GM12872 (cell line): ENCODE data around the gene BGN.

Source experiments
- CTCF ChIP-seq: IDR thresholded peaks from 3 replicates; pipeline ENCODE4 v1.5.1; 2011; ENCODE audit warnings: low read depth, mild to moderate bottlenecking, low read length, moderate library complexity; ENCODE audit not compliant: insufficient read depth

The BGN gene

GRCh38 chrX:153494061-153494460, 719 bp upstream of the BGN start:
- TF ChIP-seq CTCF, result no peak

GRCh38 chrX:153495362-153495751, 577 bp downstream of the BGN start:
- TF ChIP-seq CTCF, result no peak

DNA sequence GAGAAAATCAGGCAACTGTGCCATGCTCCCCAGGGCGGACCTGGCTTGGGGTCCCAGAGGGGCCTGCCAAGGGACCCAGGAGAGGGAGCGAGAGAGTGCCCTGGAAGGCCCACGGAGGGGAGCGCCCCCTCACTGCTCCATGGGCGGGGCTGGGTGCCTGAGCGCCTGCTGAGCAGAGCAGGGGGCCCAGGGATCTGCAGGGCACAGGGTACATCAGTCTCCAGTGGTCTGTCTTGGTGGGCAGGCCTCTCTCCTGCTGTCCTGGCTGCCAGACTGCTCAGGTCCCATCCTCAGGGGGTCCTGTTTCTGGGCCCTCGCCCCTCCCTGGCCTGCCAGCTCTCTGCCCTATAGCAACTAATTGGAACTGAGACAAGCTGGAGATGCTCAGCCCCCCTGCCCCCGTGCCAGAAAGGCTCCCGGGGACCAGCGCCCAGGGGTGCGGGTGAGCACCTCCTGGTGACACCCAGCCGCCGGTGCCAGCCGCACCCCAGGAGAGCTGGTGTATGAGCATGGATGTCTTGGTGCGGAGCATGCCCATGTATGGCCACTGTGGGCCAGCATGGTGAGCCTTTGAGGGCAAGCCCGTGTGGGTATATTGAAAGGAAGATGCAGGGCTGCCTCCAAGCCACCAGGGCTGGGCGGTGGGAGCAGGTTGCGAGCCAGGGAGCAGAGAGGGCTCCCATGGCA, 1.3 kb downstream of the BGN start:
- no peak for TF ChIP-seq CTCF

DNA sequence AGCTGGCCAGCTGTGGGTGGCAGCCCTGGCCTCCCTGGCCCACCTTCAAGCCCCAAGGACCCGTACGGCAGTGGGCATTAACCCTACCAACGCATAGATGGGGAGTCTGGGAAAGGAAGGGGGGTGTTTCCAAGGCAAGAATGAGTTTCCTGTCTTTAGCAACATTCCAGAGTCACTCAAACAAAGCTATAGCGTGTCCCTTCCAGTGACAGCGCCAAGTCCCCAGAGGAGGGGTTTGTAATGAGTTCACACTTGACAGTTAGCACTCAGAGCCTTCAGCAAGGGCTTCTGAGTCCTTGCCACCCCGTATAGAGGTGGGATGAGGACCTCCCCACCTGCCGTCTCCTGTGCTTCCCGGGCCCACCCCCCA, 1.8 kb downstream of the BGN start:
- no peak for TF ChIP-seq CTCF

GRCh38 chrX:153498453-153498852, 3.7 kb downstream of the BGN start:
- no peak for TF ChIP-seq CTCF

- TF ChIP-seq CTCF, result no peak
These were observed 4.6 kb downstream of the BGN start for GRCh38 chrX:153499341-153499740.

- no peak for TF ChIP-seq CTCF
These were observed 5.1 kb downstream of the BGN start for GRCh38 chrX:153499876-153500275.
